Neural progenitor cell (in vitro differentiated cells): ENCODE data around the gene DHRS3.

Experiments used
- EZH2phosphoT487 ChIP-seq: fragments of 200-600 bp; sonication (generic); IDR thresholded peaks from 2 replicates; pipeline ENCODE4 v1.6.1; 2017; ENCODE audit warnings: antibody characterized with exemption
- TF ChIP-seq, protein P1 (sequence below): fragments of 200-600 bp; sonication (generic); IDR thresholded peaks from 2 replicates; pipeline ENCODE4 v1.5.1; 2017; ENCODE audit warnings: antibody characterized with exemption, mild to moderate bottlenecking

DNA sequence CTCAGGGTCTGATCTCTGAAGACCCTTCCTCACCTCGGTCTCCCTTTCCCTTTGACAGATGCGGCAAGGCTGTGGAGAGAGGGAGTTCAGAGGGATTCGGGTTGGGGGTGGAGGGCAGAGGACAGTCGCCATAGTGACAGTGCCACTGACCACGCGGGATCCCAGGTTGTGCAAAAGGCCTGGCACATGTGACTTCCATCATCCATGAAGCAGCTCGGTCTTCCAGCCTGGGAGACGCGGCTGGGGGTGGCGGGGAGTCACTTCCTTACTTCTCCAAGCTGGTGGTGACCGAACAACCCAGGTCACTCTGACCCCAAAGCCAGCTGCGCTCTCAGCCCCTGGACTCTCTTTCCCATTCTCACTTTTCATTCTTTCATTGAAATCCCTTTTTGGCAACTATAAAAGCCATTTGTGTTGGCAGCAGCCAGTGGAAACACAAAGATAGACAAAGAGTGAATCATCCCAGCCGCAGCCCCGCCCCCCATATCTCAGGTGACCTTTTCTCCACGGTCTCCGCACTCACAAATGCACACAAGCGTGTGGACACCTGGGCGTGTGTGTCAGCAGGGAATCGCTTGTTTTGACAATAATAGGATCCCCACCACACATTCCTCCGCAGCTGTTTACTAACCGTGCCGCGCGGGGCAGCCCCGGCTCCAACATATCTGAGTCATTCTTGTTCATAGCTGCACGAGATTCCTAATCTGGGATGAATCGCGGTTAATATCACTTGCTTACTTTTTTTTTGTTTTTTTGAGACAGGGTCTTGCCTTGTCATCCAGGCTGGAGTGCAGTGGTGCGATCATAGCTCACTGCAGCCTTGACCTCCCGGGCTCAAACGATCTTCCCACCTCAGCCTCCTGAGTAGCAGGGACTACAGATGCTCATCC, 68.3 kb downstream of the DHRS3 start:
- TF ChIP-seq, protein P1, sequence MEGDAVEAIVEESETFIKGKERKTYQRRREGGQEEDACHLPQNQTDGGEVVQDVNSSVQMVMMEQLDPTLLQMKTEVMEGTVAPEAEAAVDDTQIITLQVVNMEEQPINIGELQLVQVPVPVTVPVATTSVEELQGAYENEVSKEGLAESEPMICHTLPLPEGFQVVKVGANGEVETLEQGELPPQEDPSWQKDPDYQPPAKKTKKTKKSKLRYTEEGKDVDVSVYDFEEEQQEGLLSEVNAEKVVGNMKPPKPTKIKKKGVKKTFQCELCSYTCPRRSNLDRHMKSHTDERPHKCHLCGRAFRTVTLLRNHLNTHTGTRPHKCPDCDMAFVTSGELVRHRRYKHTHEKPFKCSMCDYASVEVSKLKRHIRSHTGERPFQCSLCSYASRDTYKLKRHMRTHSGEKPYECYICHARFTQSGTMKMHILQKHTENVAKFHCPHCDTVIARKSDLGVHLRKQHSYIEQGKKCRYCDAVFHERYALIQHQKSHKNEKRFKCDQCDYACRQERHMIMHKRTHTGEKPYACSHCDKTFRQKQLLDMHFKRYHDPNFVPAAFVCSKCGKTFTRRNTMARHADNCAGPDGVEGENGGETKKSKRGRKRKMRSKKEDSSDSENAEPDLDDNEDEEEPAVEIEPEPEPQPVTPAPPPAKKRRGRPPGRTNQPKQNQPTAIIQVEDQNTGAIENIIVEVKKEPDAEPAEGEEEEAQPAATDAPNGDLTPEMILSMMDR, result no peak
- no peak for TF ChIP-seq EZH2phosphoT487
